Activated CD8-positive, alpha-beta memory T cell treated with anti-CD3 and anti-CD28 coated beads for 1 hour (primary cell): ENCODE results near the gene ATP8A1.
"Not testable (repeated sequence)": the region's sequence is repeated elsewhere in the genome, so short reads cannot be mapped to it uniquely, and the experiment has no call there.

Source experiments
- DNase-seq, 2 donors: peaks; one replicate each; pipeline ENCODE4 v3.0.0-alpha.2; 2020; ENCODE audit warnings: low read depth in 1 of 2; ENCODE audit errors: extremely low read depth in 1 of 2

The ATP8A1 gene

GRCh38 chr4:42515156-42515884 is 141.6 kb downstream of the ATP8A1 start:
- no peak for DNase-seq

GRCh38 chr4:42513748-42514492 is 143.0 kb downstream of the ATP8A1 start:
- no peak for DNase-seq

DNA sequence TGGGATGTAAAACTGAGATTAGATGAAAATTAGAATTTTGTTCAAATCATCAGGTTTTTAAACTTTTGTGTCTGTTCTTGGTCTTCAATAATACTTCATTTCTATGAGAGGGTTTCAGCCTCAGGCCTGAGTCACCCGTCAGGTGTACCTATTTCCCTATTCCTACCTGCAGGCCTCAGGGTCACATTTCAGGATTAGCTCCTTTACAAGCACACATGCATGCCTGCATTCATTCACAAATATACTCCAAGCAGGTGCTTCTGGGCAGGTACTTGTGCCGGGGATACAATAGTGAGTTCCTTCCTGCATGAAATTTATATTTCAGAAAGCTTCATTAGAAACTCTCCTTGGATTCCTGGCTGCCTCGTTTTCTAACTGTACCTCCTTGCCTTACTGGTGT is 144.7 kb downstream of the ATP8A1 start:
- DNase-seq = no peak

GRCh38 chr4:42510225-42510624 is 146.7 kb downstream of the ATP8A1 start:
- no peak for DNase-seq

DNA sequence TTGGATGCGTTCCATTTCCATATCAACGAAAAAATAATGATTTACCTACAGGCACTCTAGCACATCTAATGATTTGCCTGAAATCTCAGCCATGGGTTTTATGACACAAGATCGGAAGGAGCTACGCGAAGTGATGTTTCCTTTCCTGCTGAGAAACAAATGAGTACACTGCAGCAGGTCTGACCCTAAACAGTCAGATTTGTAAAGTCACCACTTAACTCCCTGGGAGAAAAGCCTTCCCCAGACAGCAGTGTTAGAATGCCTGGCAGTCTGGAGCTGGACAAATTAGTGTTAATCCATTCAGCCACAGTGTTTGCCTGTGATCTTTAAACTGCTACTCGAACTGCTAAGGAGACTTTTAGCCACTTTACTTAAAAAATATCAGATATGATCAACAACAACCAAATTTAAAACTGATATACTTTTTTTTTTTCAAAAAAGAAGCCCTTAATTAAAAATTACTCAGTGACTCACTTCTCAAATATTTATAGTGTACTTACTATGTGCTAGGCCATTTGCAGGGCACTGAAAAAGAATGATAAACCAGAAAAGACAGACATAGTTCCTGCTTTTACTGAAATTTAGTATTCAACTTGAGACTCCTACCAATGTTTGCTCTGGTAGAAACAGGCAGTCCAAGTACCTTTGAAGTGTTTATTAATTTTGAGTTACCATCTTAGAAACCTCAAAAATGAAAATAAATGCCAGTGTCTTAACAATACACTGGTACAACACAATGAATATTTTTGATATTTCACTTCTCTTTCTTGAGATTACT is 155.1 kb downstream of the ATP8A1 start:
- no peak for DNase-seq

- DNase-seq = no peak
Observed at GRCh38 chr4:42498040-42498439, 158.9 kb downstream of the ATP8A1 start.

DNA sequence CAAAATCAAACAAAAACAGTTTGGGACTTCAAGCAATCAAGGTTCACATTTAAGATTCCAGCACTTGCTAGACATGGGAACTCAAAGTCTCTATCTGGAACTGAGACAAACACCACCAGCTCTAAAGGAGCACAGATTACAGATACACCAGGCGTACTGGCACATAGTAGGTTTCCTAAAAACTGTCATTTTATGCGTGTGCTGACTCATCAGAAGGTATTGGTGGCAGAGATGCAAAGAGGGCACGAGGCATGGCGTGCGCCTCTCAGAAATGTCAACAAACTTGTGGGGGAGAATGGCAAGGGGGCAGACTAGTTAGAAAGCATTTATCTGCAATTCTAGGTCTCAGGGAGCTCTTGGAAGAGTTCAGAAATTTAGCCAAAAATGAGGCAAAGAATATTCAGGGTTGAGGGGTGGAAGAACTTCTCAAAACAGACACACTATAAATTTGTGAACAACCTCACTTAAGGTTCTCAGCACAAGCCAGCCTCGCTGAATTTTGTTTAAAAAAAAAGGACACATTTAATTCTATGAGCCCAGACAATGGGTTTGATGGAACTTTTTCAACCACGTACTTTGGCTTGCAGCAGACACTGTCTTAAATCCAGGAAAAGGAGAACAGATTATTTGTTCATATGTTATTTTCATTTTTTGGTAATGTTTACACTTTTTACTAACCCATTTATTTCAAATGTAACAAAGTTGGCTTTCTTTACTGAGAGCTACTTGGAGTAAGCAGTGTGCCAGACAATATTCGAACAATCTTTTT is 159.6 kb downstream of the ATP8A1 start:
- no peak for DNase-seq

DNA sequence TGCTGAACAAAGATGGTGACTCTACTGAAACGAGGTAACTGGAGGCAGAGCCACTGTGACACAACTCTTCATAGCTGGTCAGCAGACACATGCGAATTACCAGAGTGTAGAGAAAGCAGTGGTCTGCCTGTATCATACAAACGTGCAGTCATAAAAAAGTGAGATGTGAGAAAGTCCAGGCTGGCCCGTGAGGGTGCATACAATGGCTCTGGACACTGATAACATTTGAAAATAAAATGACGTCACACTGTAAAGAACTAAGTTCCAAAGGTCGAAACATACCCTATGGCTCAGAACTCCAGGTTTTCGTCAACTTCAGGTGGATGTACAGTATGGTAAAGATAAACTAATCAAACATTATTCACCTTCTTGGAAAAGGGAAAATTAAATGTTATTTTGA is 163.9 kb downstream of the ATP8A1 start:
- DNase-seq = no peak

DNA sequence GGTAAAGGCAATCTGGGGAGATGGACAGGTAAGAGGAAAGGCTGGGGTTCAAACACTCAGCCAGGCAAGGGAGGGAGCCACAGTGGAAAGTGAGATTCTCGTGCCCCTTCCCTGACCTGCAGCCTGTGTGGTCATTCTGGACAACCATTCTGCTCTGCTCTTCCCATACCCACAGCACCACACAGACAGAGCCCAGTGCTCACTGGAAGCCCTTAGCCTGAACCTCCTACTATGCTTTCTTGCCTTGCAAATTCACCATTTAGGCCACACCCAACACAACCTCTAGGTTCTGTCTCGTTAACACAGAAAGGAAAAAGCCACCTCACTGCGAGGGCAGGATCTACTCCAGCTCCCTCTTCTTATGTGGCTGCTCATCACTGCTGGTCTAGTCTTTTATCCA is 166.9 kb downstream of the ATP8A1 start:
- DNase-seq = no peak

DNA sequence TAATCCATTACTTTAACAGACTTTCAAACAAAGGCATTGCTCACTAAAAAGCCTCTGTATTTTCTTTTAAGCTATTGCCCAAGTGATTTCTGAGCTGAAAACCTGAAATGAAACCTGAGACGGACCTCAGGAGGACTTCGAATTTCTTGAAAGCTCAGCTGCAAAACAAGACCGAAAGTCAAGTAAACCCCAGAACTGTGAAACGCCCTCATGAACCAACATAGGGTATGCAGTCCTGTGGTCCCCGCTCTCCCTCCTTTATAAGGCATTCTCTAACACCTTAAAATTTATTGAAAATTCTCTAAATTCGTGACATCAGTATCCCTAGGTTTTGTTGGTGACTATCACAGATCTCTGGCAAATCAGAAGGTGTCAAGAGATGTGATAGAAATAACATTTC is 167.8 kb downstream of the ATP8A1 start:
- DNase-seq = no peak

DNA sequence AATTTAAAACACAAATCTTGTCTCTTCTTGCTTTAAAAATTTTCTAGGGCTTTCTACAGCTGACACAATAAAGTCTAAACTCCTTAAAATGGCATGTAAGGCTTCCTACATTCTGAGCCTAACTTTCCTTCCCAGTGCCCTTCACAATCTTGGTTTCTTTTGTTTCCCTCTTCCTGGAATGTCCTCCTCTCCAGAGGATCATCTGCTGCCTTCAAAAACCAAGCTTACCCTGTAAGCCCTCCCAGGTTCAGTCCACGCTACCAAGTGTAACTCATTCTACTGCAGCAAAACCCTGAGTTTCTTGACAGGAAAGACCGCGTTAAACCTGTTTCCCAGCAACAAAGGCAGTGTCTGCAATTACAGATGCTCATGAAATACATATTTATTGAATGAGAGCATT is 168.4 kb downstream of the ATP8A1 start:
- DNase-seq = no peak

GRCh38 chr4:42488114-42488513 is 168.8 kb downstream of the ATP8A1 start:
- no peak for DNase-seq

GRCh38 chr4:42487230-42487629 is 169.7 kb downstream of the ATP8A1 start:
- DNase-seq = no peak

DNA sequence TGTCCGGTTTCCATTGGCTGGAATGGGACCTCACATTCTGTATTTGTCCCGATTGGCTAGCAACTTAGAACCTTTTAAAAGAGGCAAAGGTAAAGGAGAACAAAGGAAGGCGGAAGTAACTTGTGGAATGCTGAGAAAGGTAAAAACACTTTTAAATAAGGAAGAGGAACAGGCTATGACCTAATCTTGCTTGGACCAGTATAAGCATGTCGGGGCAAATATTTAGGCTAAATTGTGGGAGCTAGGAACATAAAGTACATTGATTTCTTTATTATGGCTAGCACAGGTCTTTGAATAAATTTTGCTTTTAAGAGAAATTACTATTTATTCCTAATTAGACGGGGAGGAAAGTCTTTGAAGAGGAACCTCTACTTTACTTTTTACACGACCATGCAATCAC is 170.7 kb downstream of the ATP8A1 start:
- not testable (repeated sequence) for DNase-seq

DNA sequence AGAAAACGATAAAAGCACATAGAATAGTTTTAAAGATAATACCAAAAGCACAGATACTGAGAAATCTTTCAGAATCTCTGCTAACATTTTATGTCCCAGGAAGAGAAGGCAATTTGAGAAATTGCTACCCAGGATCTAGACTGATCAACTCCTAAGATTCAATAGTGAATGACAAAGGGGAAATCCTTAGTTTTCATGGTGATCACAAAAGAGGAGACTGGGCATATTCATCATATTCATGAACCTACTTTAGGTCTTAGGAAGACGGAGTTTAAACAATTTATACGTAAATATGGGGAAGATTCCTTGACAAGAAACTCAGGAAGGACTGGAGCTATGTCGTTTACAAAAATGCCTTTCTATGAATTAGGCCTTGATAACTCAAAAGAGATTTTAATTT is 172.3 kb downstream of the ATP8A1 start:
- no peak for DNase-seq

DNA sequence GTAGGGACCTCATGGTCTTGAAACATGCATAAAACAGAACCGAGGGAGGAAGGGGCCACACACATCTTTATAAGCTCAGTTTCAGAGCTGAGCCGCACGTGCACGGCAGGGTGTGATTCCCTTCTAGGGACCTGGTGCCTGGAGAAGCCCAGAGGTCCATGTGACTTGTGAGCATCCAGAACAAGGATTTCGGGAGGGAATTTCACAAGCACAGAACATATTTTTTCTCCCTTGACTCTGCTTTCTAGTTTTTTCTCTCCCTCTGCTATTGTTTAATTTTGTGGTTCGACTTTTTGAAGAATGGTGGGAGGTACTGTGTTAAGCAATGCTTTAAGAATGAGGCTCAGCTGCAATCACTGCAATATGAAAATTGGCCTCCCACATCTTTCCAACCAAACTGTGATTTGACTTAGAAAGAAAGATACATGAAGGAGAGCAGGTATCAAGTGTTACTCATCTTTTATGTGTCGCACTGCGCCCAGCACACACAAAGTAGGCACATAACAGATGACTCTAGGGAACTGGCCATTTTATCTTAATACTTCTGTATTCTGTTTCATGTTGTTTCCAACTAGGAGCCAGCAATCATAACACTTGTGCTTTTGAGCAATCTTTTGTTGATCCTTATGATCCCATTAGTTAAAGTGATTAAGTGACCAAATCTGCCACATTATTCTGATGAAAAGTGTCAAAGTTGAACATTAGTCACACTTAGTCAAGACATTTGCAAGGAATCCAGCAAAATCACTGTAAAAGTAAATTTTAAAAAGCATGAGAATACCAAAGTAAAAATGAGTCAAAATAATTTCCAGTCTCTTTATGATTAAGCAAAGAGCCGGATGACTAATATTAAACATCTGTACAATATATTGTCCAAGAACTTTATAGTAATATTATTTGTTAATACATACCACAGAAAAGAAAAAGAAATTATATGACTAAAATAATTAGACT is 173.2 kb downstream of the ATP8A1 start:
- DNase-seq = no peak

- DNase-seq = no peak
Observed at GRCh38 chr4:42482516-42483327, 174.2 kb downstream of the ATP8A1 start.

- no peak for DNase-seq
Observed at GRCh38 chr4:42480717-42481116, 176.2 kb downstream of the ATP8A1 start.

GRCh38 chr4:42480281-42480680 is 176.6 kb downstream of the ATP8A1 start:
- no peak for DNase-seq
